IMR-90 (cell line): ENCODE results near the gene UCKL1. TPM values are rescaled to one million over a fixed set of nuclear protein-coding genes. Genes with fewer than 3 reads are reported as not detected.

Source experiments
- ATAC-seq: fragments of 200-7000 bp; cut with Tn5 transposase; 2 replicates; pipeline ENCODE4 v1.9.1; 2020; ENCODE audit warnings: low read depth, mild to moderate bottlenecking, moderate library complexity
- BruUV-seq: library from RNA; stranded (reverse); fragments of 400-500 nt; replicated peaks from 2 replicates; lab custom pipeline; 2021; lab: Mats Ljungman, UMichigan
- CTCF ChIA-PET: fragments of 300-600 bp; formaldehyde crosslinking; extraction: SDS; loops from one replicate; lab custom pipeline; 2021; ENCODE audit warnings: antibody characterized with exemption; lab: Yijun Ruan, JAX
- POLR2A ChIA-PET: fragments of 300-600 bp; sonication (Branson Sonifier 250); formaldehyde crosslinking; loops from one replicate; lab custom pipeline; 2022; ENCODE audit warnings: antibody characterized with exemption; ENCODE audit not compliant: unreplicated experiment; lab: Charles Lee
- DNase-seq: peaks from one replicate; pipeline ENCODE4 v3.0.0; 2013
- H2AFZ ChIP-seq: replicated peaks from 2 replicates; pipeline ENCODE3; 2013; ENCODE audit warnings: low read length, mild to moderate bottlenecking; ENCODE audit not compliant: poor library complexity
- H2AK5ac ChIP-seq: 2 replicates; pipeline ENCODE4 v1.6.1; 2013; ENCODE audit warnings: low read depth, low read length, inconsistent platforms
- H2AK9ac ChIP-seq: replicated peaks from 2 replicates; pipeline ENCODE3; 2013; ENCODE audit warnings: mild to moderate bottlenecking, low read depth, low read length, moderate library complexity; ENCODE audit not compliant: poor library complexity
- H2BK120ac ChIP-seq: 2 replicates; pipeline ENCODE4 v1.6.1; 2013; ENCODE audit warnings: low read depth, low read length, inconsistent platforms
- H2BK15ac ChIP-seq: 3 replicates; pipeline ENCODE4 v1.6.1; 2013; ENCODE audit warnings: low read depth, low read length, inconsistent platforms
- H2BK20ac ChIP-seq: 2 replicates; pipeline ENCODE4 v1.6.1; 2013; ENCODE audit warnings: low read depth, mild to moderate bottlenecking, inconsistent platforms, low read length, moderate library complexity
- H2BK5ac ChIP-seq: 2 replicates; pipeline ENCODE4 v1.6.1; 2013; ENCODE audit warnings: mild to moderate bottlenecking, low read depth, low read length, inconsistent platforms; ENCODE audit not compliant: poor library complexity, severe bottlenecking
- H3K14ac ChIP-seq: replicated peaks from 2 replicates; pipeline ENCODE4 v1.6.1; 2013; ENCODE audit warnings: low read depth, low read length, inconsistent platforms
- H3K18ac ChIP-seq: 2 replicates; pipeline ENCODE4 v1.6.1; 2013; ENCODE audit warnings: low read depth, low read length, control low read depth
- H3K23ac ChIP-seq: 2 replicates; pipeline ENCODE4 v1.6.1; 2013; ENCODE audit warnings: low read depth, low read length, inconsistent platforms
- H3K27ac ChIP-seq: 2 replicates; pipeline ENCODE4 v1.5.1; 2013; ENCODE audit warnings: mild to moderate bottlenecking, control low read depth, low read length; ENCODE audit not compliant: insufficient read depth
- H3K27me3 ChIP-seq: 2 replicates; pipeline ENCODE4 v1.6.1; 2013; ENCODE audit warnings: low read length; ENCODE audit not compliant: control insufficient read depth, insufficient read depth
- H3K36me3 ChIP-seq: 2 replicates; pipeline ENCODE4 v1.6.1; 2013; ENCODE audit warnings: low read length, mixed read lengths; ENCODE audit not compliant: control insufficient read depth, insufficient read depth
- H3K4ac ChIP-seq: 2 replicates; pipeline ENCODE4 v1.6.1; 2013; ENCODE audit warnings: low read depth, low read length, inconsistent platforms
- H3K4me1 ChIP-seq: 2 replicates; pipeline ENCODE4 v1.6.1; 2013; ENCODE audit warnings: low read length, mixed read lengths; ENCODE audit not compliant: control insufficient read depth, insufficient read depth
- H3K4me2 ChIP-seq: 2 replicates; pipeline ENCODE4 v1.6.1; 2013; ENCODE audit warnings: low read depth, mild to moderate bottlenecking, control low read depth, low read length, moderate library complexity
- H3K4me3 ChIP-seq: 2 replicates; pipeline ENCODE4 v1.5.1; 2013; ENCODE audit warnings: low read depth, mild to moderate bottlenecking, control low read depth, low read length, moderate library complexity; ENCODE audit not compliant: insufficient read depth
- H3K56ac ChIP-seq: 2 replicates; pipeline ENCODE4 v1.6.1; 2013; ENCODE audit warnings: low read length, inconsistent platforms; ENCODE audit not compliant: insufficient read depth; ENCODE audit errors: extremely low read depth
- H3K79me1 ChIP-seq, 2 experiments: 2 replicates each; pipeline ENCODE4 v1.6.1; 2013; ENCODE audit warnings: low read length in 2 of 2, inconsistent platforms in 1 of 2, low read depth in 1 of 2
- H3K9ac ChIP-seq: 2 replicates; pipeline ENCODE4 v1.6.1; 2013; ENCODE audit warnings: low read depth, low read length, control low read depth
- H3K9me1 ChIP-seq: 2 replicates; pipeline ENCODE4 v1.6.1; 2013; ENCODE audit warnings: low read length, inconsistent platforms; ENCODE audit not compliant: insufficient read depth
- H3K9me3 ChIP-seq: 2 replicates; pipeline ENCODE4 v1.6.1; 2013; ENCODE audit warnings: low read length; ENCODE audit not compliant: control insufficient read depth, insufficient read depth
- H4K20me1 ChIP-seq: 2 replicates; pipeline ENCODE4 v1.6.1; 2013; ENCODE audit warnings: low read length, inconsistent platforms; ENCODE audit not compliant: insufficient read depth
- H4K5ac ChIP-seq: 2 replicates; pipeline ENCODE4 v1.6.1; 2013; ENCODE audit warnings: mild to moderate bottlenecking, low read depth, low read length, control low read depth
- H4K8ac ChIP-seq, 2 experiments: 2 replicates each; pipeline ENCODE4 v1.6.1; 2013; ENCODE audit warnings: low read depth in 2 of 2, low read length in 2 of 2, control low read depth in 1 of 2, inconsistent platforms in 1 of 2
- H4K91ac ChIP-seq: 2 replicates; pipeline ENCODE4 v1.6.1; 2013; ENCODE audit warnings: low read depth, low read length, inconsistent platforms; ENCODE audit not compliant: insufficient read depth
- BHLHE40 ChIP-seq: fragments of 150-350 bp; IDR thresholded peaks from 2 replicates; pipeline ENCODE4 v1.6.1; 2016; ENCODE audit warnings: mild to moderate bottlenecking, low read depth, low read length
- CEBPB ChIP-seq: IDR thresholded peaks from 2 replicates; pipeline ENCODE4 v1.6.1; 2012; ENCODE audit warnings: low read depth, low read length, improper control_type of control experiment
- CHD1 ChIP-seq: IDR thresholded peaks from 2 replicates; pipeline ENCODE4 v1.6.1; 2012; ENCODE audit warnings: low read depth, low read length, improper control_type of control experiment
- FOS ChIP-seq: fragments of 150-350 bp; IDR thresholded peaks from 2 replicates; pipeline ENCODE4 v1.6.1; 2016; ENCODE audit warnings: low read depth, low read length
- MAFK ChIP-seq: IDR thresholded peaks from 2 replicates; pipeline ENCODE4 v1.6.1; 2012; ENCODE audit warnings: low read depth, low read length, improper control_type of control experiment
- MAZ ChIP-seq: IDR thresholded peaks from 2 replicates; pipeline ENCODE4 v1.6.1; 2012; ENCODE audit warnings: low read depth, mild to moderate bottlenecking, low read length, improper control_type of control experiment, moderate library complexity, borderline replicate concordance
- MXI1 ChIP-seq: IDR thresholded peaks from 2 replicates; pipeline ENCODE4 v1.6.1; 2012; ENCODE audit warnings: low read depth, mild to moderate bottlenecking, low read length, moderate library complexity, borderline replicate concordance
- NFE2L2 ChIP-seq: fragments of 150-350 bp; IDR thresholded peaks from 2 replicates; pipeline ENCODE4 v1.6.1; 2016; ENCODE audit warnings: low read depth, mild to moderate bottlenecking, low read length
- POLR2A ChIP-seq: IDR thresholded peaks from 2 replicates; pipeline ENCODE4 v1.6.1; 2012; ENCODE audit warnings: mild to moderate bottlenecking, low read depth, low read length
- RAD21 ChIP-seq: IDR thresholded peaks from 2 replicates; pipeline ENCODE4 v1.6.1; 2012; ENCODE audit warnings: low read length, improper control_type of control experiment
- RCOR1 ChIP-seq: IDR thresholded peaks from 2 replicates; pipeline ENCODE4 v1.6.1; 2012; ENCODE audit warnings: mild to moderate bottlenecking, low read length, improper control_type of control experiment; ENCODE audit not compliant: insufficient replicate concordance
- RFX5 ChIP-seq: IDR thresholded peaks from 2 replicates; pipeline ENCODE4 v1.8.0; 2012; ENCODE audit warnings: low read depth, mild to moderate bottlenecking, low read length, moderate library complexity
- SMC3 ChIP-seq: fragments of 150-350 bp; IDR thresholded peaks from 2 replicates; pipeline ENCODE4 v1.6.1; 2016; ENCODE audit warnings: low read depth, mild to moderate bottlenecking, antibody characterized with exemption, low read length, moderate library complexity
- USF2 ChIP-seq: fragments of 150-350 bp; IDR thresholded peaks from 2 replicates; pipeline ENCODE4 v1.6.1; 2017; ENCODE audit warnings: mild to moderate bottlenecking, antibody characterized with exemption, low read length, low read depth
- WGBS, 2 experiments: methylation state at CpG; one replicate each; pipeline versions ENCODE4 v1.1.5 to v1.1.7; 2013; ENCODE audit warnings: missing lambda C conversion rate in 2 of 2; ENCODE audit not compliant: insufficient read length in 1 of 2; ENCODE audit errors: extremely low coverage in 2 of 2; 5-methylcytosine and 5-hydroxymethylcytosine counted together
- dilution Hi-C: fragments of 300-500 bp; cut with HindIII; formaldehyde crosslinking; loops from one replicate; pipeline ENCODE4 v1.14.3; 2018; ENCODE audit warnings: low sequenced_read_pairs; ENCODE audit not compliant: unreplicated experiment
- in situ Hi-C: fragments of 300-500 bp; cut with MboI; formaldehyde crosslinking; loops from 3 replicates; pipeline ENCODE4 v1.14.3; 2019; ENCODE audit warnings: low sequenced_read_pairs, inconsistent platforms, mixed read lengths
- intact Hi-C: fragments of 100-400 bp; cut with micrococcal nuclease; formaldehyde crosslinking; loops from 2 replicates; pipeline ENCODE4 v1.10.0; 2022
- polyA plus RNA-seq, 3 experiments: library from polyadenylated mRNA; depleted of rRNA; stranded (reverse); fragments of >200 nt; gene quantifications; 2 replicates each; pipeline ENCODE4 v1.2.3, GENCODE V29; 2012; ENCODE audit warnings: low replicate concordance in 1 of 3
- total RNA-seq: library from RNA; depleted of rRNA; stranded (reverse); fragments of >200 nt; gene quantifications from 2 replicates; pipeline ENCODE4 v1.2.3, GENCODE V29; 2012
- TF ChIP-seq, protein P1 (sequence below): conservative IDR thresholded peaks from 2 replicates; pipeline ENCODE4 v1.5.1; 2012; ENCODE audit warnings: mild to moderate bottlenecking, low read depth, low read length, improper control_type of control experiment
- TF ChIP-seq, protein P2 (sequence below): fragments of 150-350 bp; IDR thresholded peaks from 2 replicates; pipeline ENCODE4 v1.6.1; 2016; ENCODE audit warnings: low read depth, mild to moderate bottlenecking, low read length, moderate library complexity, borderline replicate concordance

Gene UCKL1
- total and polyA plus RNA-seq, 2 of the 4 experiments (the other 2 are of a cell fraction) = 16.7 to 54.7 TPM

DNA sequence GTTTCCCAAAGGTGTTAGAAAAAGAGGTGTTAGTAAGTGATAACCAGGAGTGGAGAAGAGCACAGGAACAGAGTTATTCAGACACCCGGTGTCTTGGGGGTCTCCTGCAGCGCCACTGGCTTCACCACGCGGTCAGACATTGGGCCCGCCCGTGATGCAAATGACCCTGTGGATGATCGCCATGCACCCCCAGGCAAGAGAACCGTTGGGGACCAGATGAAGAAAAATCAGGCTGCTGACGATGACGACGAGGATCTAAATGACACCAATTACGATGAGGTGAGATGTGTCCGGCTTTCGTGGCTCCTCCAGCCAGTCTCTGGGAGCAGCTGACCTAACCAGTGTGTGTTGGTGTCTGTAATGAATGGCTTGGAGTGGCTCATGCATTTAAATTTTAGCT lies 26.7 kb upstream of the UCKL1 start:
- peaks cover 26% of the 10 kb centered on the region for H3K36me3 ChIP-seq
- H3K4me1 ChIP-seq = peaks cover 23% of the 10 kb centered on the region
- H4K20me1 ChIP-seq = peaks cover 11% of the 10 kb centered on the region; the same call in 1 of the 2 replicates
- no peak for TF ChIP-seq MAFK
- TF ChIP-seq CHD1 = no peak
- TF ChIP-seq RFX5 = no peak
- TF ChIP-seq, protein P1, sequence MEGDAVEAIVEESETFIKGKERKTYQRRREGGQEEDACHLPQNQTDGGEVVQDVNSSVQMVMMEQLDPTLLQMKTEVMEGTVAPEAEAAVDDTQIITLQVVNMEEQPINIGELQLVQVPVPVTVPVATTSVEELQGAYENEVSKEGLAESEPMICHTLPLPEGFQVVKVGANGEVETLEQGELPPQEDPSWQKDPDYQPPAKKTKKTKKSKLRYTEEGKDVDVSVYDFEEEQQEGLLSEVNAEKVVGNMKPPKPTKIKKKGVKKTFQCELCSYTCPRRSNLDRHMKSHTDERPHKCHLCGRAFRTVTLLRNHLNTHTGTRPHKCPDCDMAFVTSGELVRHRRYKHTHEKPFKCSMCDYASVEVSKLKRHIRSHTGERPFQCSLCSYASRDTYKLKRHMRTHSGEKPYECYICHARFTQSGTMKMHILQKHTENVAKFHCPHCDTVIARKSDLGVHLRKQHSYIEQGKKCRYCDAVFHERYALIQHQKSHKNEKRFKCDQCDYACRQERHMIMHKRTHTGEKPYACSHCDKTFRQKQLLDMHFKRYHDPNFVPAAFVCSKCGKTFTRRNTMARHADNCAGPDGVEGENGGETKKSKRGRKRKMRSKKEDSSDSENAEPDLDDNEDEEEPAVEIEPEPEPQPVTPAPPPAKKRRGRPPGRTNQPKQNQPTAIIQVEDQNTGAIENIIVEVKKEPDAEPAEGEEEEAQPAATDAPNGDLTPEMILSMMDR = no peak
- TF ChIP-seq MAZ = no peak
- no peak for TF ChIP-seq RCOR1
- TF ChIP-seq MXI1 = no peak
- TF ChIP-seq SMC3 = no peak
- TF ChIP-seq BHLHE40 = no peak
- TF ChIP-seq NFE2L2 = no peak
- TF ChIP-seq FOS = no peak
- no peak for TF ChIP-seq USF2
- no peak for TF ChIP-seq RAD21
- no peak for TF ChIP-seq POLR2A
- TF ChIP-seq, protein P2, sequence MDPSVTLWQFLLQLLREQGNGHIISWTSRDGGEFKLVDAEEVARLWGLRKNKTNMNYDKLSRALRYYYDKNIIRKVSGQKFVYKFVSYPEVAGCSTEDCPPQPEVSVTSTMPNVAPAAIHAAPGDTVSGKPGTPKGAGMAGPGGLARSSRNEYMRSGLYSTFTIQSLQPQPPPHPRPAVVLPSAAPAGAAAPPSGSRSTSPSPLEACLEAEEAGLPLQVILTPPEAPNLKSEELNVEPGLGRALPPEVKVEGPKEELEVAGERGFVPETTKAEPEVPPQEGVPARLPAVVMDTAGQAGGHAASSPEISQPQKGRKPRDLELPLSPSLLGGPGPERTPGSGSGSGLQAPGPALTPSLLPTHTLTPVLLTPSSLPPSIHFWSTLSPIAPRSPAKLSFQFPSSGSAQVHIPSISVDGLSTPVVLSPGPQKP = no peak
- no peak for TF ChIP-seq CEBPB
- dilution Hi-C loops (no loop called here), intact Hi-C loops (no loop called here), in situ Hi-C loops (no loop called here)
- no peak overlapping the region for H3K23ac ChIP-seq
- H2BK15ac ChIP-seq = no peak overlapping the region
- no peak overlapping the region for H3K56ac ChIP-seq
- no peak overlapping the region for H2AFZ ChIP-seq
- BruUV-seq = no TSS peak
- no peak overlapping the region for H2AK9ac ChIP-seq
- H3K9me1 ChIP-seq = peaks cover 13% of the 10 kb centered on the region
- ChIA-PET POLR2A (no interaction called here), CTCF (no interaction called here)
- no peak overlapping the region for H4K5ac ChIP-seq
- H3K9ac ChIP-seq = no peak overlapping the region
- no peak overlapping the region for H4K8ac ChIP-seq
- no peaks in the 10 kb centered on the region for H3K27me3 ChIP-seq
- H2AK5ac ChIP-seq = no peak overlapping the region
- H2BK20ac ChIP-seq = no peak overlapping the region
- no peak overlapping the region for H3K14ac ChIP-seq
- peaks cover 27 to 38% of the 10 kb centered on the region in 2 experiments for H3K79me1 ChIP-seq
- no peak overlapping the region for H3K18ac ChIP-seq
- H4K91ac ChIP-seq = no peak overlapping the region
- no peak overlapping the region for H2BK5ac ChIP-seq
- H2BK120ac ChIP-seq = no peak overlapping the region
- ATAC-seq (no peak), DNase-seq (no peak)
- H3K4me2 ChIP-seq = no peak overlapping the region
- H3K4me3 ChIP-seq = no peak overlapping the region
- H3K4ac ChIP-seq = no peak overlapping the region
- H3K27ac ChIP-seq = no peak overlapping the region
- WGBS, 2 experiments = 97% methylated on average over 9 of the region's 14 CpGs; no CpG with 5 or more reads in 1 of the 2 experiments
- no peaks in the 10 kb centered on the region for H3K9me3 ChIP-seq
